Fibroblast of the aortic adventitia (primary cell): ENCODE data around the gene EPHB1. TPM values are rescaled to one million over a fixed set of nuclear protein-coding genes. Genes with fewer than 3 reads are reported as not detected.

ENCODE experiments used
- DNase-seq: peaks from one replicate; pipeline ENCODE4 v3.0.0-alpha.2; 2010; ENCODE audit warnings: low read depth
- H3K4me3 ChIP-seq: 2 replicates; pipeline ENCODE4 v1.5.1; 2011; ENCODE audit warnings: low read depth, mild to moderate bottlenecking, control low read depth, low read length, moderate library complexity
- total RNA-seq: library from RNA; depleted of rRNA; stranded (reverse); fragments of >200 nt; gene quantifications from 2 replicates; pipeline ENCODE4 v1.2.3, GENCODE V29; 2012; ENCODE audit warnings: low replicate concordance
- TF ChIP-seq, protein P1 (sequence below): IDR thresholded peaks from 2 replicates; pipeline ENCODE4 v1.5.1; 2011; ENCODE audit warnings: mild to moderate bottlenecking, low read length, control low read depth, inconsistent platforms; ENCODE audit not compliant: insufficient read depth

The EPHB1 gene
- total RNA-seq, 1 donor: 1.2 TPM

DNA sequence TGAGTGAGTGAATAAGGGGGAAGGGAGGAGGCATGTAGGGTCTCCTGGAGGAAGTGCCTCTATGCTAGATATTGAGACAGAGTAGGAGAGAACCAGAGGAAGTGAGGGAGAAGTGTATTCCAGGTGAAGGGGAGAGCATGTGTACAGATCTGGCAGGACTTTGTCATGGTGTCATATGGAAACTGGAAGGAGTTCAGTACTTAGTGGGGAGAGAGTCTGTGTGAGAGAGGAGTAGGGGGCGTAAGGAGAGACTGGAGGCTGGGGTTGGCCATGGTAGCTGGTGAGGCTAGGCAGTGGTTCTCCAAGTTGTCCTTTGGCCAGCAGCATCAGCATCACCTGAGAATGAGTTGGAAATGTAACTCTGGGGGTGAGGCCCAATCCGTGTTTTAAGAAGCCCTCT is 29.6 kb upstream of the EPHB1 start:
- TF ChIP-seq, protein P1, sequence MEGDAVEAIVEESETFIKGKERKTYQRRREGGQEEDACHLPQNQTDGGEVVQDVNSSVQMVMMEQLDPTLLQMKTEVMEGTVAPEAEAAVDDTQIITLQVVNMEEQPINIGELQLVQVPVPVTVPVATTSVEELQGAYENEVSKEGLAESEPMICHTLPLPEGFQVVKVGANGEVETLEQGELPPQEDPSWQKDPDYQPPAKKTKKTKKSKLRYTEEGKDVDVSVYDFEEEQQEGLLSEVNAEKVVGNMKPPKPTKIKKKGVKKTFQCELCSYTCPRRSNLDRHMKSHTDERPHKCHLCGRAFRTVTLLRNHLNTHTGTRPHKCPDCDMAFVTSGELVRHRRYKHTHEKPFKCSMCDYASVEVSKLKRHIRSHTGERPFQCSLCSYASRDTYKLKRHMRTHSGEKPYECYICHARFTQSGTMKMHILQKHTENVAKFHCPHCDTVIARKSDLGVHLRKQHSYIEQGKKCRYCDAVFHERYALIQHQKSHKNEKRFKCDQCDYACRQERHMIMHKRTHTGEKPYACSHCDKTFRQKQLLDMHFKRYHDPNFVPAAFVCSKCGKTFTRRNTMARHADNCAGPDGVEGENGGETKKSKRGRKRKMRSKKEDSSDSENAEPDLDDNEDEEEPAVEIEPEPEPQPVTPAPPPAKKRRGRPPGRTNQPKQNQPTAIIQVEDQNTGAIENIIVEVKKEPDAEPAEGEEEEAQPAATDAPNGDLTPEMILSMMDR: no peak
- H3K4me3 ChIP-seq: no peak overlapping the region
- no peak for DNase-seq

- H3K4me3 ChIP-seq: no peak overlapping the region
- TF ChIP-seq, protein P1: no peak
- no peak for DNase-seq
These were observed 28.8 kb upstream of the EPHB1 start for GRCh38 chr3:134766290-134766689.

- no peak for DNase-seq
- TF ChIP-seq, protein P1: no peak
- no peak overlapping the region for H3K4me3 ChIP-seq
These were observed 26.9 kb upstream of the EPHB1 start for GRCh38 chr3:134768116-134768515.

DNA sequence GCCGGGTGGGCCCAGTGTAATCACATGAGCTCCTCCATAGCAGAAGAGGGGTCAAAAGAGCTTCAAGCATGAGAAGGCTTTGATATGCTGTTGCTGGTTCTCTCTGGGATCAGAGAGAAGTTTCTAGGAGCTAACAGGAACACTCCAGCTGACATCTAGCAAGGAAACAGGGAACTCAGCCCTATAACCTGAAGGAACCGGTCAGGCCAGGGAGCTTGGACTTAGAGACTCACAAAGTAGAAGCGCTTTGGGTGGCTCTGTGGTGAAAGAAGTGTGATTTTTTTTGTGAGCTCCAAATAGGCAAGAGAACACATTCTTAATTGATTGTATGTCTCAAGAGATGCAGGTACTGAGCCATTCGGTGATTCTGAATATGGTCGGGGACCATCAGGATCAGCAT is 26.2 kb upstream of the EPHB1 start:
- no peak overlapping the region for H3K4me3 ChIP-seq
- TF ChIP-seq, protein P1: no peak
- DNase-seq: no peak

DNA sequence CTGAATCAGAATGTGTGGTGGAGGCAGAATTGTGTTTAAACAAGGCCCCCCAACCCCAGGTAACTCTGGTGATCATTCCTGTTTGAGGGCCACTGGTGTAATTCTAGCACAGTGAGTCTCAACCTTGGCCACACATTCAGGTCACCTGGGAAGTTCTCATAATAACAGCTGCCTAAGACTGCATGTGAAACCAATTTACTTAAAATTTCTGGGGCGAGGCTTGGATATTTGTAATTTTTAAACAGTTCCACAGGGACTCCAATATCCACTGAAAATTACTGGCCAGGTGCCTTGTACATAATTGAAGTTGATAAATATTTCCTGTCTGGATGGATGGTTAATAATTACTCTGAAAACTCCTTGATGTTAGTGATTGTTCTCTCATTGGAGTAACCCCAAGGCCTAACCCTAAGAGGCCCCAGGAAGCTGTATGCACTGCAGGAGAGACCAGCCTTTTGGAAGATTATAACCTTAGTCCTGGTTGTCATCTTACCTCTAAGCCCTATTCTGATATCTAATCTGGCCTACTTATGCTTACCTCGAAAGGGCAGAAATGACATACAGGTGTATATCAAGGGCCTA is 25.7 kb upstream of the EPHB1 start:
- DNase-seq: no peak
- H3K4me3 ChIP-seq: no peak overlapping the region
- TF ChIP-seq, protein P1: no peak

DNA sequence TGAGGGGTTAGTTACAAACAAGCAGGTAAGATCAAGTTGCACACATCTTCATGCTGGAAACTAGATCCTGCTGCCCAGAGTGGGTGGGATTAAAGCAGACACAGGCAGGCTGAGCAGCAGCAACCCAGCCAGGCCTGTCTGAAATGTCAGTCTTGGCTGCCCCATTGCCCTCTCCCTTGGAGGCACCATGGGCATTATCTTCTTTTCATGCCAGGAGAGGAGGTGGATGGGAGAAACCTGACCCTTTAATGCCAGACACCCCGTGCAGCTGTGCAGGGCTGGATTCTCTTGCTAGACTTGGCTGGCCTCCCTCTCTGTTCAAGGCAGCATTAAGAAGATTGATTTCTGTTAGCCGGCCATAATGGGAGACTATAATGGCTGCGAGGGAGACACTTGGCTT is 23.0 kb upstream of the EPHB1 start:
- no peak for DNase-seq
- TF ChIP-seq, protein P1: no peak
- no peak overlapping the region for H3K4me3 ChIP-seq

GRCh38 chr3:134772591-134772990 is 22.5 kb upstream of the EPHB1 start:
- TF ChIP-seq, protein P1: no peak
- DNase-seq: no peak

More at GRCh38 chr3:134772591-134772990, 22.5 kb upstream of the EPHB1 start:
- H3K4me3 ChIP-seq: no peak overlapping the region
